Hair follicle dermal papilla cell (primary cell): ENCODE results near the gene FABP3. TPM values are rescaled to one million over a fixed set of nuclear protein-coding genes. Genes with fewer than 3 reads are reported as not detected.

Experiments used
- total RNA-seq: library from RNA; depleted of rRNA; stranded (reverse); fragments of >200 nt; gene quantifications from 2 replicates; pipeline ENCODE4 v1.2.3, GENCODE V29; 2012

FABP3 gene
- total RNA-seq, result 146 and 154 TPM in 2 replicates

GRCh38 chr1:31373056-31373896, at the start of gene FABP3:
Gene FABP3, minus strand, starts transcription at chr1:31373076. Its CDS starts 62 bp downstream, at chr1:31373014.

GRCh38 chr1:31412732-31413404, 40.0 kb upstream of the FABP3 start, which contains the start of gene SERINC2:
Gene SERINC2, plus strand, starts transcription at chr1:31413213. Its CDS starts 53 bp downstream, at chr1:31413266.

Other genes starting within 250 kb of the FABP3 start
- 0.24 TPM in 1 of 2 replicates, not detected in the other for gene NKAIN1, start 133.2 kb downstream of the FABP3 start, total RNA-seq
- gene SNRNP40, start 76.3 kb downstream of the FABP3 start, total RNA-seq, result 59.1 and 67.0 TPM in 2 replicates
- gene ZCCHC17, start 76.0 kb downstream of the FABP3 start, total RNA-seq, result 20.9 and 25.5 TPM in 2 replicates
- gene SERINC2, start 40.1 kb upstream of the FABP3 start, total RNA-seq, result 4.9 and 8.5 TPM in 2 replicates
- 1.6 and 3.2 TPM in 2 replicates for gene TINAGL1, start 203.4 kb upstream of the FABP3 start, total RNA-seq
- gene HCRTR1, start 244.6 kb upstream of the FABP3 start, total RNA-seq, result not detected in 2 replicates